H1 (cell line): ENCODE results near the gene JPT1. TPM values are rescaled to one million over a fixed set of nuclear protein-coding genes. Genes with fewer than 3 reads are reported as not detected.

ENCODE experiments used
- CTCF ChIA-PET: fragments of 300-600 bp; sonication (Branson Sonifier 250); formaldehyde crosslinking; loops from one replicate; lab custom pipeline; 2021; ENCODE audit not compliant: partially characterized antibody; lab: Charles Lee
- POLR2A ChIA-PET: fragments of 300-600 bp; sonication (Branson Sonifier 250); formaldehyde crosslinking; loops from one replicate; lab custom pipeline; 2021; ENCODE audit warnings: inconsistent platforms; ENCODE audit not compliant: partially characterized antibody; lab: Charles Lee
- DNase-seq, 2 experiments: peaks; one replicate each; pipeline versions ENCODE4 v3.0.0 to v3.0.0-alpha.2; 2010 to 2022; ENCODE audit warnings: low spot score in 2 of 2, low read depth in 1 of 2, mixed read lengths in 1 of 2
- FAIRE-seq: peaks from 2 replicates; lab custom pipeline; 2011; peaks lifted over from hg19 to GRCh38; lab: Jason Lieb, UNC
- H2AFZ ChIP-seq: 2 replicates; pipeline ENCODE4 v1.8.1; 2012; ENCODE audit warnings: low read length, inconsistent platforms
- H2AK5ac ChIP-seq: 2 replicates; pipeline ENCODE4 v1.6.1; 2013; ENCODE audit warnings: low read depth, low read length
- H2BK120ac ChIP-seq: replicated peaks from 2 replicates; pipeline ENCODE3; 2013; ENCODE audit warnings: low read depth, low read length, inconsistent platforms
- H2BK12ac ChIP-seq: 2 replicates; pipeline ENCODE4 v1.6.1; 2013; ENCODE audit warnings: low read depth, low read length
- H2BK15ac ChIP-seq: 2 replicates; pipeline ENCODE4 v1.6.1; 2013; ENCODE audit warnings: low read length
- H2BK20ac ChIP-seq: 2 replicates; pipeline ENCODE4 v1.6.1; 2013; ENCODE audit warnings: low read length
- H2BK5ac ChIP-seq: 2 replicates; pipeline ENCODE4 v1.6.1; 2013; ENCODE audit warnings: low read depth, low read length
- H3K14ac ChIP-seq: 2 replicates; pipeline ENCODE4 v1.6.1; 2013; ENCODE audit warnings: inconsistent platforms; ENCODE audit not compliant: insufficient read length
- H3K18ac ChIP-seq: 2 replicates; pipeline ENCODE4 v1.6.1; 2013; ENCODE audit warnings: low read length; ENCODE audit errors: extremely low read depth
- H3K23ac ChIP-seq: 2 replicates; pipeline ENCODE4 v1.6.1; 2013; ENCODE audit warnings: inconsistent platforms; ENCODE audit not compliant: insufficient read length
- H3K23me2 ChIP-seq: 2 replicates; pipeline ENCODE4 v1.6.1; 2013; ENCODE audit warnings: low read depth, low read length
- H3K27ac ChIP-seq: 2 replicates; pipeline ENCODE4 v1.6.1; 2011; ENCODE audit warnings: low read depth, low read length, inconsistent platforms
- H3K27me3 ChIP-seq, 4 experiments: replicated peaks in 1 of 4; 1 replicate in 1 of 4; 2 replicates in 3 of 4; pipeline versions ENCODE4 v1.6.1 to v1.8.1; 2011 to 2013; ENCODE audit warnings: low read length in 3 of 4, mild to moderate bottlenecking in 3 of 4, inconsistent platforms in 2 of 4, mixed read lengths in 2 of 4, moderate library complexity in 1 of 4; ENCODE audit not compliant: control insufficient read depth in 3 of 4, insufficient read depth in 3 of 4; ENCODE audit errors: extremely low read depth in 1 of 4
- H3K36me3 ChIP-seq, 4 experiments: 2 replicates each; pipeline versions ENCODE4 v1.6.1 to v1.8.1; 2011 to 2013; ENCODE audit warnings: mild to moderate bottlenecking in 4 of 4, low read length in 3 of 4, moderate library complexity in 2 of 4, control low read depth in 1 of 4, inconsistent platforms in 1 of 4; ENCODE audit not compliant: insufficient read depth in 4 of 4, control insufficient read depth in 2 of 4
- H3K4ac ChIP-seq: replicated peaks from 2 replicates; pipeline ENCODE3; 2013; ENCODE audit warnings: low read length, low read depth, mixed read lengths, inconsistent platforms; ENCODE audit not compliant: insufficient read length
- H3K4me1 ChIP-seq, 4 experiments: replicated peaks in 1 of 4; 1 replicate in 1 of 4; 2 replicates in 3 of 4; pipeline versions ENCODE4 v1.6.1 to v1.8.1; 2011 to 2013; ENCODE audit warnings: low read length in 3 of 4, inconsistent platforms in 2 of 4, mixed read lengths in 1 of 4; ENCODE audit not compliant: insufficient read depth in 4 of 4, control insufficient read depth in 3 of 4
- H3K4me2 ChIP-seq, 2 experiments: 2 replicates each; pipeline versions ENCODE4 v1.6.1 to v1.8.1; 2011 to 2013; ENCODE audit warnings: low read depth in 2 of 2, low read length in 2 of 2, control low read depth in 1 of 2, inconsistent platforms in 1 of 2, mild to moderate bottlenecking in 1 of 2; ENCODE audit not compliant: insufficient read depth in 1 of 2
- H3K4me3 ChIP-seq, 4 experiments: fragments of 200-600, 300-600 bp in 1 of 4; sonication (generic), shearing (Covaris generic), sonication (Bioruptor Twin) in 1 of 4; 2 replicates each; pipeline versions ENCODE4 v1.5.1 to v1.8.1; 2011 to 2016; ENCODE audit warnings: low read length in 4 of 4, low read depth in 3 of 4, control low read depth in 2 of 4, inconsistent platforms in 2 of 4, mild to moderate bottlenecking in 2 of 4, mixed read lengths in 1 of 4, moderate library complexity in 1 of 4; ENCODE audit not compliant: insufficient read depth in 2 of 4; ENCODE audit errors: extremely low read depth in 1 of 4
- H3K56ac ChIP-seq: replicated peaks from 2 replicates; pipeline ENCODE3; 2013; ENCODE audit warnings: low read depth, mild to moderate bottlenecking, mixed read lengths, low read length, inconsistent platforms; ENCODE audit not compliant: insufficient read length
- H3K79me1 ChIP-seq: 2 replicates; pipeline ENCODE4 v1.6.1; 2013; ENCODE audit warnings: low read depth, low read length, control low read depth
- H3K79me2 ChIP-seq, 2 experiments: 2 replicates each; pipeline versions ENCODE4 v1.6.1 to v1.8.1; 2012 to 2013; ENCODE audit warnings: low read length in 2 of 2, mild to moderate bottlenecking in 2 of 2, inconsistent platforms in 1 of 2; ENCODE audit not compliant: insufficient read depth in 2 of 2, control insufficient read depth in 1 of 2
- H3K9ac ChIP-seq, 4 experiments: replicated peaks in 1 of 4; 1 replicate in 1 of 4; 2 replicates in 3 of 4; pipeline versions ENCODE4 v1.6.1 to v1.8.1; 2011 to 2013; ENCODE audit warnings: low read depth in 3 of 4, low read length in 3 of 4, control low read depth in 2 of 4, mild to moderate bottlenecking in 2 of 4, moderate library complexity in 2 of 4, inconsistent platforms in 1 of 4; ENCODE audit errors: extremely low read depth in 1 of 4
- H3K9me3 ChIP-seq, 2 experiments: 2 replicates each; pipeline versions ENCODE4 v1.6.1 to v1.8.1; 2012 to 2013; ENCODE audit warnings: mild to moderate bottlenecking in 2 of 2, moderate library complexity in 2 of 2, control low read depth in 1 of 2, inconsistent platforms in 1 of 2, low read depth in 1 of 2, low read length in 1 of 2, mixed read lengths in 1 of 2; ENCODE audit not compliant: insufficient read depth in 2 of 2
- H4K20me1 ChIP-seq, 2 experiments: replicated peaks in 1 of 2; 2 replicates each; pipeline versions ENCODE3 to v1.8.1; 2011 to 2013; ENCODE audit warnings: inconsistent platforms in 2 of 2, low read length in 2 of 2, mild to moderate bottlenecking in 1 of 2; ENCODE audit not compliant: insufficient read depth in 2 of 2, control insufficient read depth in 1 of 2
- H4K5ac ChIP-seq: 2 replicates; pipeline ENCODE4 v1.6.1; 2013; ENCODE audit warnings: low read length, low read depth, mixed read lengths, inconsistent platforms; ENCODE audit not compliant: insufficient read length
- H4K8ac ChIP-seq: 2 replicates; pipeline ENCODE4 v1.8.0; 2013; ENCODE audit warnings: mild to moderate bottlenecking, moderate library complexity, low read length, inconsistent platforms; ENCODE audit not compliant: insufficient read depth; ENCODE audit errors: extremely low read depth
- H4K91ac ChIP-seq: replicated peaks from 2 replicates; pipeline ENCODE3; 2013; ENCODE audit warnings: low read length, mixed read lengths, inconsistent platforms; ENCODE audit not compliant: insufficient read length
- MAFK ChIP-seq: IDR thresholded peaks from 2 replicates; pipeline ENCODE4 v1.6.1; 2012; ENCODE audit warnings: low read depth, mild to moderate bottlenecking, improper control_type of control experiment, low read length
- RBBP5 ChIP-seq: IDR thresholded peaks from 2 replicates; pipeline ENCODE4 v1.7.1; 2012; ENCODE audit warnings: low read depth, mild to moderate bottlenecking, inconsistent platforms, low read length, moderate library complexity, borderline replicate concordance
- SRF ChIP-seq: IDR thresholded peaks from 2 replicates; pipeline ENCODE4 v1.6.1; 2011; ENCODE audit warnings: mild to moderate bottlenecking, low read depth, low read length, moderate library complexity
- TBP ChIP-seq: IDR thresholded peaks from 2 replicates; pipeline ENCODE4 v1.6.1; 2011; ENCODE audit warnings: low read depth, low read length, improper control_type of control experiment
- WGBS, 2 experiments: shearing (Covaris generic) in 1 of 2; methylation state at CpG; one replicate each; pipeline versions ENCODE4 v1.1.6 to v1.1.7; 2013 to 2015; ENCODE audit warnings: low lambda C conversion rate in 2 of 2, mixed read lengths in 2 of 2, inconsistent platforms in 1 of 2, low coverage in 1 of 2, missing lambda C conversion rate in 1 of 2; ENCODE audit not compliant: insufficient replicate concordance in 2 of 2, insufficient coverage in 1 of 2, insufficient read length in 1 of 2; ENCODE audit errors: extremely low coverage in 1 of 2, missing lambda C conversion rate in 1 of 2; 5-methylcytosine and 5-hydroxymethylcytosine counted together
- polyA plus RNA-seq, 7 experiments: library from polyadenylated mRNA; depleted of rRNA in 3 of 7; stranded (reverse) in 5 of 7; unstranded in 2 of 7; fragments of >200 nt in 5 of 7; fragments of 200-250 nt in 2 of 7; gene quantifications; 1 replicate in 5 of 7; 2 replicates in 1 of 7; 4 replicates in 1 of 7; pipeline versions ENCODE4 v1.2.1 to v1.2.3, GENCODE V29; 2011 to 2013; ENCODE audit warnings: missing spikeins in 2 of 7, mixed read lengths in 2 of 7
- total RNA-seq: library from RNA; stranded (reverse); fragmentation: NEBNext Ultra II Directional; extraction: Animal tissue kit (Norgen Biotek cat#: 25700); gene quantifications from 2 replicates; pipeline ENCODE4 v1.2.1, GENCODE V29; 2021

JPT1 gene
- total and polyA plus RNA-seq, 2 of the 8 experiments (the other 6 are each of a cell fraction or from before 2014, with no cell fraction given), result 154 to 369 TPM

DNA sequence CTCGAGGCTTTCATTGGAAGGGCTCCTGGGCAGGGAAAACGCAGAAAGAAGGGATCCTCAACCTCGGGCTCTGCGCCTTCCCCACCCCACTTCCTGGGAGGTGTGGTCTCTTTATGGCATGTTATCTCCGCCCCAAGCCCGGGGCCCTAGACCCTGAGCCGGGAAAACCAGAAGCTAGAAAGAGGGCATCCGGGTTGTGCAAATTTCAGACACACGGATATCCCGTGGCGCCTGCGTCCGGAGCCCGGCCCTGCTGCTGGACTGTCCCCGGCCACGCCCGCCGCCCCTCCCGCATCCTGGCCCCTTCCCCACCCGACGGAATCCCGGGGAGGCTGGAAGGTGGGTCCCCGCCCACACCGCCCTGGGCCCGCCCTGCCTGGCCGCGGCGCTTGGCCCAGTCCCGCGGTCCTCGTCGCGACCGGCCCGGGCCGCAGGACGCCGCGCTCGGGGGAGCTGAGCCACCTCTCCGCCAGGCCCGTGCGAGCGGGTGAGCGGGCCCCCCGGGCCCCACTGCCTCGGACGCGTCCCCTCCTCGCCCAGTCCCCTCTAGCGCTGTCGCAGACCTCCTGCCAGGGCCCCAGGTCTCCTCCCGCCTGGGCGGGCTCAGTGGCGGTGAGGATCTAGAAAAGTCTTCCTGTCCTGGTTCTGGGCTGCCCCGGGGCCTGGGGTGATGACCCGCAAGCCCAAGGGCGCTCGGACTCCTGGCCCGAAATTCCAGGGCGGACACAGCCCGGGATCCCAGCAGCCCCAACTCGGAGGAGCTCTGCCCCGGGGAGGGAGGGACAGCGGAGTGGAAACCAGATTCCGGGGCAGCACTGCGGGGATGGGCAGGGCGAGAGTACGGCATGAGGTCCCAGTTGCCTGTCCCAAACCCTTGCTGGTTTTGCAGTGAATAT is 66.5 kb downstream of the JPT1 start, which contains the start of gene SLC16A5:
Gene SLC16A5 (plus strand): TSS at position 397 of the 896 bp plus-strand sequence. CDS start 5,683 bp downstream, outside the sequence.
- peak within 1 kb of the TSS; percentile 54 to 74 (median 60); a peak in 6 of 7 replicates for H3K9ac ChIP-seq
- H3K14ac ChIP-seq, result no peak within 1 kb of the TSS
- H3K79me1 ChIP-seq, result peaks cover 9% of the 10 kb centered on the region
- FAIRE-seq (no peak), DNase-seq (peak; percentile 75 to 95)
- 1% methylated on average over 28 of the region's 69 CpGs; no CpG with 5 or more reads in 1 of the 2 experiments for WGBS, 2 experiments
- peak within 1 kb of the TSS; percentile 92 for H4K5ac ChIP-seq
- H2BK120ac ChIP-seq, result peak within 1 kb of the TSS; percentile 97
- peak within 1 kb of the TSS; percentile 54; the same call in 1 of the 2 replicates for H2AFZ ChIP-seq
- H4K91ac ChIP-seq, result peak within 1 kb of the TSS; percentile 98
- H3K27me3 ChIP-seq, result no peaks in the 10 kb centered on the region
- peak within 1 kb of the TSS; percentile 92; the same call in 1 of the 2 replicates for H2BK12ac ChIP-seq
- H3K18ac ChIP-seq, result peak within 1 kb of the TSS; percentile 100
- H3K4me3 ChIP-seq, result peak within 1 kb of the TSS; percentile 73 to 82 (median 77)
- H3K23me2 ChIP-seq, result peaks cover 15% of the 10 kb centered on the region
- peak within 1 kb of the TSS; percentile 88 for H3K56ac ChIP-seq
- H2BK20ac ChIP-seq, result peak within 1 kb of the TSS; percentile 55; the same call in 1 of the 2 replicates
- H3K36me3 ChIP-seq, result no peaks in the 10 kb centered on the region; a peak in 1 of 8 replicates
- peak within 1 kb of the TSS; percentile 74 for H3K4ac ChIP-seq
- no peak within 1 kb of the TSS for H3K23ac ChIP-seq
- peaks cover 0 to 7% of the 10 kb centered on the region in 2 experiments; a peak in 2 of 4 replicates for H3K79me2 ChIP-seq
- peaks cover 0 to 5% of the 10 kb centered on the region in 2 experiments for H4K20me1 ChIP-seq
- peak within 1 kb of the TSS; percentile 81 for H4K8ac ChIP-seq
- peak within 1 kb of the TSS; percentile 20; the same call in 1 of the 2 replicates for H2AK5ac ChIP-seq
- CTCF ChIA-PET, result interaction anchor here (0.9 to 6.3 kb wide), 15 partner anchors 11 to 193 kb away, joined by 3 to 81 read pairs (median 6); no protein-coding TSS in a partner anchor
- POLR2A ChIA-PET, result interaction anchor here (0.8 to 3.7 kb wide), 22 partner anchors 9 to 215 kb away, joined by 3 to 32 read pairs (median 5); partner anchors contain the start of genes ATP5PD, FDXR, JPT1 and KCTD2
- H3K4me2 ChIP-seq, result peak within 1 kb of the TSS; percentile 82 to 90
- peak within 1 kb of the TSS; percentile 71 for H3K27ac ChIP-seq
- H2BK5ac ChIP-seq, result peak within 1 kb of the TSS; percentile 94
- H2BK15ac ChIP-seq, result peak within 1 kb of the TSS; percentile 88; the same call in 1 of the 2 replicates
- peaks cover 3 to 33% (median 26%) of the 10 kb centered on the region in 4 experiments for H3K4me1 ChIP-seq
- no peaks in the 10 kb centered on the region for H3K9me3 ChIP-seq
- TF ChIP-seq SRF, result no peak
- TF ChIP-seq TBP, result peak; percentile 48; the same call in 1 of the 2 replicates
- TF ChIP-seq MAFK, result no peak
- TF ChIP-seq RBBP5, result peak; percentile 39; the same call in 1 of the 2 replicates
